Mucosa of gallbladder (tissue), 1 donor: ENCODE measurements around the gene KCNE4. TPM values are rescaled to one million over a fixed set of nuclear protein-coding genes. Genes with fewer than 3 reads are reported as not detected.

ENCODE experiments used
- total RNA-seq: library from RNA; stranded (reverse); gene quantifications from one replicate; pipeline ENCODE4 v1.2.1, GENCODE V29; 2021
- donor health status: DM: no; HTN: no; CAD: no.

The KCNE4 gene
- total RNA-seq, 1 donor from 2014 or later: 7.4 TPM

Other genes starting within 250 kb of the KCNE4 start
- 68.5 TPM for gene ACSL3, start 191.2 kb upstream of the KCNE4 start, total RNA-seq